HG03432 (cell line): Measurements from ENCODE around the gene HACD2.

Experiments used
- ATAC-seq: cut with Tn5 transposase; IDR thresholded peaks from one replicate; pipeline ENCODE4 v1.9.1; 2021; ENCODE audit warnings: mild to moderate bottlenecking, moderate library complexity; ENCODE audit not compliant: unreplicated experiment

The HACD2 gene, protein sequence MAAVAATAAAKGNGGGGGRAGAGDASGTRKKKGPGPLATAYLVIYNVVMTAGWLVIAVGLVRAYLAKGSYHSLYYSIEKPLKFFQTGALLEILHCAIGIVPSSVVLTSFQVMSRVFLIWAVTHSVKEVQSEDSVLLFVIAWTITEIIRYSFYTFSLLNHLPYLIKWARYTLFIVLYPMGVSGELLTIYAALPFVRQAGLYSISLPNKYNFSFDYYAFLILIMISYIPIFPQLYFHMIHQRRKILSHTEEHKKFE

DNA sequence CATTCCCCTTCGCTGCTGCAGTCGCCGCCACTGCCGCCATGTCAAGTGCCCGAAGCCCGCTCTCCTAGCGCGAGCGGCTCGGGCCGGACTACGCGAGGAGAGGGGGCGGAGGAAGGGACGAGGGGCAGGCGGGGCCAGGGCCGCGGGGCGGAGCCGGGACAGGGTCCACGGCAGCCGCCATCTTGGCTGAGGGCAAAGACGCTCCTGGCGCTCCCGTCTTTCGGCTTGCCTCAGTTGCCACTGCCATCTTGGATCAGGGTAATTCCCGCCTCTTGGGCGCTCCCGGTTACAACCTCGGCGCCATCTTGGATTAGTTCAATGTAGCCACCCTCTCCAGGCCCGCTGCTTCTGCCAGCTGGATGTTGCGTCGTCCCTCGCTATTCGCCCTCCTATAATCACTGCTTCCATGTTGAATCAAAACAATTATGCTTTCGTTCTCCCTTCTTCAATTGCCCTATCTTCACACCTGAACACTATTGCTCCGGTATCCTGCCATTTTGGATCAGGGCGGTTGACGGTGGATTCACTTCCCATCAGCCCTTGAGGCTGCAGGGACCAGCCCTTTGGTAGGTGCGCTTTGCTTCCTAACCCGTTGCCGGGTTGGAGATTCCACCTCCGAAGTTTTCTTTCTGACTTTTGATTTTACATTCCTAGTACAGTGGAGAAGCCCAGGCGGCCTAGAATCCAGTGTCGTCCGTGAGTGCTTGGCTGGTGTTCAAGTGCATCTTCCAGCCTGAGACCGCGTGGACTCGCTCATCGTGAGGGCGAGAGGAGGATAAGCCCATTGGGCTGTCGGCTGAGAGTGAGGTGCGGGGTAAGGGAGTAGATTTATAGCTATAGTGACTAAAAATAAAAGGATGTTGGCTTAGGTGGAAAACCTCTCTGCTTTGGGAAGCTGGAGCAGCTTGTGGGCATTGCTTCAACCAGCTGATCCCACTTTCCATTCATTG is at the start of gene HACD2:
Gene HACD2, minus strand, starts transcription at position 66 of the 950 bp plus-strand sequence. Its CDS starts 26 bp downstream, at position 40.
- ATAC-seq = peak; percentile 94

DNA sequence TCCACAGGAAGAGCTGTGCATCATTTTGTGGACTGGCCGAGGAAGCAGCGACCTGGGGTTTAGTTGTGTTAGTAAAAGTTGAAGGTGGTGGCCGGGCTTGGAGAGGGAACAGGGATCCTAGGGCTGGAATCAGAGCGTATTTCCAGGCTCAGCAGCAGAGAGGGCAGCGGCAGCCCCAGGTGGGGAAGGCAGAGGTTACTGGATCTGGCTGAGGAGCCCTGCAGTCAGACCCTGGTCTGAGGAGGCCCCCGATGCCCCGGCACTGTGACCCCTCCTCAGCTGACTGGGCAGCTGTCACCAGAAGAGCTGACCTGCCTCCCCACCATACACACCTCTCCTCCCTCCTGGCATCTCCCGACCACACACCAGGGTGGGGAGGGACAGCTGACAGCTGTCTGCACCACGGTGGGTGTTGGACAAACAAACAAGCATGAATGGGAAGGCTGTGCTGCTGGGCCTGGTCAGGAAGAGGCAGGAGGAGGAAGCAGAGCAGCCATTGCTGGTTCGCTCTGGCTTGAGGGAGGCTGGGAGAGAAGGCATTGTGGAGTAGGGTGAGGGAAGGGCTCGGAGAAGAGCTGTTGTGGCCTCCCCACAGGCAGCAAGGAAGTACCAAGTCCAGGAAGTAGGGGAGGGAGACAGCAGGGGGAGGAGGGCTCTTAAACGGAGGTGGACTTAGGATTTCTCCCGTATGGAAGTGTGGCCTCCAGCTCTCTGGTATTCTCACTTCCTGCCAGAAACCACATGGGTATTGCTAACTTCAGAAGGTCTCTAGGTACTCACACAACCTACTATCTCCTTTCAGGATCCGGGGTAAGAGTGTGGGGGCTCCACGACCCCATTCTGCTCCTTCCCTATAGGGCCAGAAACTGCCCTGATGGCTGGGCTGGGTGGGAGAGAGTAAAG is 49.5 kb upstream of the HACD2 start:
- ATAC-seq = no peak

- ATAC-seq = no peak
These were observed 48.7 kb upstream of the HACD2 start for GRCh38 chr3:123633530-123633929.

DNA sequence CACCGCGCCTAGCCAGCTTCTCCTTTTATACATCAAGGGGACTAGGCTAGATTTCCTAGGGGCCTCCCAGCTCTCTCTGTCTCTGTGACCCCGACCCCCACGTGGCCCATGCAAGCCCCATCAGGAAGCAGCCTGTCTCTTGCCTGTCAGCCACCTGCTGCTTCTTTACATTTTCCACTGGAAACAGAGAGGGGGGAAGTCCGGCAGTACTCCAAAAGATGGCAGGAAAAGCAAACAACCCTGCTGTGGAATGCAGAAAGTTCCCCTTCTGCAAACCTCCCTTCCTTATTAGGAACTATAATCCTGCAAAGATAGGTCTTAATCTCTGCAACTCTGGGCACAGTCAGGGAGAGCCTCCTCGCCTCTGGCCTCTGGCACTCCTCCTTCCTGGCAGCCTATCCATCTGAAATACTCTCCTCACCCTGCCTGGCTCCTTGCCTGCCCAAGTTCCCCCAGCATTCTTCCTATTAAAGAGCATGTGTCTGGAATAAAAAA is 47.4 kb upstream of the HACD2 start:
- no peak for ATAC-seq

GRCh38 chr3:123629747-123630047 is 44.8 kb upstream of the HACD2 start:
- no peak for ATAC-seq

DNA sequence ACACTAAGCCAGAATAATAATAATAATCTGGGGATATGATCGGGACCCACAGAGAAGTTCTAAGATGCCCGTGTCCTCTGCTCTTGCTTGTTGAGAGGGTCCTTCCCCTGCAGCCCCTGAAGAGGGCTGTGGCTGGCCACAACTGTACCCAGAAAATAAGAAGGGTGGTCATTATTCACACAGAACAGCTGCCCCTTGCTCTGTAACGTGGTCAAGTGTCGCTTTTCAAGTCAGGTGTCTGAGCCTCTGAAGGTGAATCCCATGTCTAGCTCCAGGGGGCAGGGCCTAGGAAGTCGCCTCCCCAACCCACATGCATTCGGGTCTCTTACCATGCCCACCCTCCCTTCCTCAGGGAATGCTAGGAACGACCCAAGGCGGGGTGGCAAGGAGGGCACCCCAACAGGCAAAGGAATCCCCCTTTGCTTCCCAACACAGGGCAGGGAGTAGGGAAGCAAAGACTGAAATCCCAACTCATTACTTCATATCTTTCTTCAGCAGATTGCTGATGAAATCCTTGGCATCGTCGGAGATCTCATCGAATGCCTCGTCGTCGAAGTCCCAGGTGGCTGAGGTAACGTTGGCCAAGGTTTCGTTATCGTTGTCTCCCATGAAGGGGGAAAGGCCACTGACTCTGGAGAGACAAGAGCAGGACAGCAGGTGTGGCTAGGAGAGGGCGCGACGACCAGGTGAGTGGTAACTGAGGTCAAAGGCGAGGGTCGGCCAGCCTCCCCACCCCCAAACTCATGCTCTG is 44.3 kb upstream of the HACD2 start:
- no peak for ATAC-seq

DNA sequence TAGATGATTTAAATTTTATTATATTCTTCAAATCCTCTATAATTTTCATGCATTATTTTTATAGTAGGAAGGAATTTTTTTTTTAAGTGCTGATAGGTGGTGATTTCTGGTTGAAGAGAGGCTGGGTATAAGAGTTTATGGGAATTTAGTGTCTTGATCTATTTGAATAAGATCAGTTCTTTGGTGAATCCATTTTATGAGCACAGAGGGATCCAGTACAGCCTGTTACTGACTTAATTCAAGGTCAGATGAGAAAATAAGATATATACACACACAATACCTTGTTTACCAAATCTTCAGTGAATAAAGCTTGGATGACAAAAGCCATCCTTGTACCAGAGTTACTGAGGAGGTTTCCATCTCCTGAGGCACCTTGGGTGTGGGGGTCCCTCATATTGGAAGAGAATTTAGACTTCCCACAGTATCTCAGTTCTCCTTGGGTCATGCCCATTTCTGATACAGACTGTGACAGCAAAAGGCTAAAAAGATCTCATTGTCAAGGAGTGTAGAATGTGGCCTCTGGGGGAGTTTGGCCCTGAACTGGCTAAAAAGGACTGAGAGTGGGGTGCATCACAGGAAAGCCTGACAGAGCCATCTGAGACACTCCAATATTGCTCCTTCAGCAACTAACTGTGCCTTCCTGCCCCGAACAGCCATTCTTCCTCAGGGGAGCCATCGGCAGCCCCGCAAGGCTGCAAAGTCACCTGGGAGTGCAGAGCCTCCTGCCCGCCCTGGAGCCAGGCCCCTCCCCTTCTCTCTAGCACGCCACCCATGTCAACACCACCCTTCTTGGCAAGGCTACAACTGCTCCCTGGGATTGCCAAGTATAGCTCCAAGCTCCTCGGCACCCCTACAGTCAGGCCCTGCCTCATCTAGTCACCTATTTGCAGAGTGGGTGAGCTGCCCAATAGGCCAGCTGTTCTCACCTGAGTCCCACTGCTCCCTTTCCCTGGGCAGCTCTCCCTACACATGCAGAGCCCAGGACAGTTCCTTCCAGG is 43.1 kb upstream of the HACD2 start:
- ATAC-seq = no peak

DNA sequence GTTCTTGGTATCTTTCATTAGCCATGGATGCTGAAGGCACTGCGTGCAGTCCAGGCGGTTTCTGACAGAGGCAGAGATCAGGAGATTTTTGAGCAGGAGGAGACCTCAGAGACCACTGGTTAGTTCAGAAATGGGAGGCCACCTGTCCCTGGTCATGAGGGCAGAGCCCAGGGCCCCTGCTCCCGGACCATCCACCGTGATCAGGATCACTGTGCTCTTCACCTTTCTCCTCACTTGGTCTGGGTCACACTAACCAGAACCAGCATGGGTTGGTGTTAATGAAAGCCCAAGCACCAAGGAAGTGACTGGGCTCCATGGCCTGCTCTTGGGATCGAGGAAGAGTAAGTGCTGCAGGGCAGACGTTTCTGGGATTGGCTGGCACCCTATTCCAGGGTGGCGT is 42.0 kb upstream of the HACD2 start:
- no peak for ATAC-seq

- no peak for ATAC-seq
These were observed 39.4 kb upstream of the HACD2 start for GRCh38 chr3:123624302-123624701.

- ATAC-seq = no peak
These were observed 38.6 kb upstream of the HACD2 start for GRCh38 chr3:123623346-123623880.

DNA sequence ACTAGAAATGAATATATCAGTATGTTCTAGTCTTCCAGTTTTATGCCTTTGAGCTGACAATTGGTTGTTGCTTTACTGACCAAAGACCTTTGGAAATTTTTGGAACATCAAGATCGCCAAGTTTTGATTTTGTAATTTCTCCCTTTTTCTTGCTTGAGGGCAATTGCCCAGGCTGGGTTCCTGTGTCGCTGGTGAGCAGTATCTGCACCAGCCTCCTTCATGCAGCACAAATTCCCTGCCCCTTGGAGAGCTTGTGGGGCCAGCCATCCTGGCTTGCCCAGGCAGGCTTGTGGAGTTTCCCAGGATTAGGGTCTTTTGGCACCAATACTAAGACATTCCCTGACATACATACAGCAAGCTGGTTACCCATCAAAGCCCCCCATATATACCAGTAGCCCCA is 37.9 kb upstream of the HACD2 start:
- no peak for ATAC-seq

- ATAC-seq = no peak
These were observed 37.0 kb upstream of the HACD2 start for GRCh38 chr3:123621850-123622189.

DNA sequence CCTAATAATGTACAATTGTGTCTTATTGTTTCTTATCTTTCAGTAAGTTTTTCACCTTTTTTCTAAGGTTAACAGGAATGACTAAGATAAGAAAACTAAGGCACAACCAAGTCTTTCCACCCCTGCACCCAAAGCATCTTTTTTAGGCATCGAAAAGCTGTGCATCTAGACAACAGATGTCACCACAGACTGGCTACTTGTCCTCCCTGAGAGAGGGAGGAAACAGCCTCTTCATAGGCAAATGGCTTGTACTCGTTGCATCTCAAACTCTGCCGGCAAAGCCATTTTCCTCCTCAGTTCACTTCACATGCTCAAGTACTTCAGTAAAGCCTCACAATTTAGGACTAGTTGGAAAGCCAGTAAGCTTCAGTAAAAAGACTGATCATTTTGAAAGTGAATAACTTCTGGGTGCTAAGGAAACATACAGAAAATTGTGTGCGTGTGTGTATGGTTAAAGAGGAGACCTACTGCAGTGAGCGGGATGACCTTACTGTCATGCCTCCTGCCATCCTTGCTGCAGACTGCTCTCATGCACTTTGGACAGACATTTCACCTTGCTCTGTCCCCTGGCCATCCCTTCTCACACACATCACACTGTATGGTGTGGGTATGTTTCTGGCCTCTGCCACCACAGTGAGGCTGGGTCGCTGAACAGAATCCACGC is 36.5 kb upstream of the HACD2 start:
- no peak for ATAC-seq

GRCh38 chr3:123620343-123620742 is 35.5 kb upstream of the HACD2 start:
- ATAC-seq = no peak

- no peak for ATAC-seq
These were observed 34.1 kb upstream of the HACD2 start for GRCh38 chr3:123618768-123619484.

GRCh38 chr3:123618076-123618708 is 33.3 kb upstream of the HACD2 start:
- no peak for ATAC-seq

DNA sequence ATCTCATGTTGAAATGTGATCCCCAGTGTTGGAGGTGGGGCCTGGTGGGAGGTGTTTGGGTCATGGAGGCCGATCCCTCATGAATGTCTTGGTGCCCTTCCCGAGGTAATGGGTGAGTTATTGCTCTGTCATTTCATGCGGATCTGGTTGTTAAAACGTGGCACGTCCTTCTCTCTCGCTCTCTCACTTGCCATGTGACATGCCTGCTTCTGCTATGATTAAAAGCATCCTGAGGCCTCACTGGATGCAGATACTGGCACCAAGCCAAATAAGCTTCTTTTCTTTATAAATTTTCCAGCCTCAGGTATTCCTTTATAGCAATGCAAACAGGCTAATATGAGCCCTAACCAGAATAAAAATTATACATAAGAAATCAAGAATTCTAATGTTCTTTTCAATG is 31.7 kb upstream of the HACD2 start:
- no peak for ATAC-seq
